K562 (cell line): ENCODE data around the gene LRRFIP2. TPM values are rescaled to one million over a fixed set of nuclear protein-coding genes. Genes with fewer than 3 reads are reported as not detected.
A peak's percentile ranks its signal among the peaks of the same experiment; 100 is the strongest.

Source experiments
- ATAC-seq: fragments of 200-7000 bp; cut with Tn5 transposase; 3 replicates; pipeline ENCODE4 v1.9.1; 2020; ENCODE audit warnings: moderate library complexity
- BruUV-seq: library from RNA; stranded (reverse); fragments of 400-500 nt; replicated peaks from 2 replicates; lab custom pipeline; 2021; lab: Mats Ljungman, UMichigan
- CTCF ChIA-PET: fragments of 300-600 bp; formaldehyde crosslinking; extraction: SDS; loops from one replicate; lab custom pipeline; 2021; ENCODE audit warnings: low intra/inter-chr PET ratio; lab: Yijun Ruan, JAX
- POLR2A ChIA-PET: fragments of 300-600, 350-650 bp; sonication (Branson Sonifier 250); formaldehyde crosslinking; extraction: SDS; loops from one replicate; lab custom pipeline; 2021; ENCODE audit warnings: antibody characterized with exemption, inconsistent platforms; lab: Yijun Ruan, JAX
- DNase-seq, 4 experiments: peaks; one replicate each; pipeline versions ENCODE4 v3.0.0 to v3.0.0-alpha.2; 2011 to 2018; ENCODE audit warnings: low spot score in 3 of 4, mixed read lengths in 3 of 4; ENCODE audit errors: extremely low read depth in 1 of 4
- FAIRE-seq: peaks from 2 replicates; lab custom pipeline; 2011; peaks lifted over from hg19 to GRCh38; lab: Jason Lieb, UNC
- H2AFZ ChIP-seq: 2 replicates; pipeline ENCODE4 v1.6.0; 2011; ENCODE audit warnings: low read depth, low read length, control low read depth, inconsistent platforms
- H3K27ac ChIP-seq: fragments of 200-600 bp; 3 replicates; pipeline ENCODE4 v1.8.0; 2011; ENCODE audit warnings: low read depth, mild to moderate bottlenecking, control low read depth, inconsistent platforms, low read length, moderate library complexity, mixed read lengths; ENCODE audit errors: extremely low read depth
- H3K27me3 ChIP-seq, 2 experiments: fragments of 300-600 bp in 1 of 2; 2 replicates in 1 of 2; 3 replicates in 1 of 2; pipeline versions ENCODE4 v1.6.0 to v1.8.0; 2011; ENCODE audit warnings: inconsistent platforms in 2 of 2, low read length in 2 of 2, mild to moderate bottlenecking in 1 of 2, mixed read lengths in 1 of 2, moderate library complexity in 1 of 2; ENCODE audit not compliant: control insufficient read depth in 2 of 2, insufficient read depth in 2 of 2
- H3K36me3 ChIP-seq: fragments of 300-600 bp; 3 replicates; pipeline ENCODE4 v1.8.0; 2011; ENCODE audit warnings: mild to moderate bottlenecking, low read length, inconsistent platforms; ENCODE audit not compliant: control insufficient read depth, insufficient read depth
- H3K4me1 ChIP-seq, 2 experiments: fragments of 200-600 bp in 1 of 2; replicated peaks in 1 of 2; 2 replicates in 1 of 2; 3 replicates in 1 of 2; pipeline versions ENCODE4 v1.5.1 to v1.8.0; 2011; ENCODE audit warnings: inconsistent platforms in 2 of 2, low read length in 2 of 2, mild to moderate bottlenecking in 1 of 2, mixed read lengths in 1 of 2, moderate library complexity in 1 of 2; ENCODE audit not compliant: control insufficient read depth in 2 of 2, insufficient read depth in 2 of 2
- H3K4me2 ChIP-seq: 2 replicates; pipeline ENCODE4 v1.6.1; 2011; ENCODE audit warnings: low read length, control low read depth, inconsistent platforms, mixed read lengths; ENCODE audit not compliant: insufficient read depth
- H3K4me3 ChIP-seq: fragments of 200-600 bp; sonication (generic), shearing (Covaris generic); 2 replicates; pipeline ENCODE4 v1.5.1; 2016; ENCODE audit warnings: control low read depth, inconsistent platforms
- H3K79me2 ChIP-seq: fragments of 200-600 bp; 3 replicates; pipeline ENCODE4 v1.8.0; 2011; ENCODE audit warnings: low read length, inconsistent platforms; ENCODE audit not compliant: control insufficient read depth, insufficient read depth
- H3K9ac ChIP-seq, 2 experiments: 2 replicates each; pipeline versions ENCODE4 v1.6.0 to v1.6.1; 2011; ENCODE audit warnings: low read depth in 2 of 2, low read length in 2 of 2, control low read depth in 1 of 2, inconsistent platforms in 1 of 2, mild to moderate bottlenecking in 1 of 2, mixed read lengths in 1 of 2; ENCODE audit not compliant: insufficient read depth in 1 of 2
- H3K9me1 ChIP-seq: one replicate; pipeline ENCODE4 v1.6.0; 2011; ENCODE audit warnings: inconsistent platforms, mild to moderate bottlenecking, low read length, moderate library complexity; ENCODE audit not compliant: control insufficient read depth, insufficient read depth
- H3K9me3 ChIP-seq: replicated peaks from 2 replicates; pipeline ENCODE4 v1.5.1; 2011; ENCODE audit warnings: low read depth, low read length, inconsistent platforms; ENCODE audit not compliant: control insufficient read depth, insufficient read depth
- H4K20me1 ChIP-seq: replicated peaks from 2 replicates; pipeline ENCODE4 v1.6.1; 2011; ENCODE audit warnings: low read length, inconsistent platforms, mixed read lengths; ENCODE audit not compliant: control insufficient read depth, insufficient read depth
- ARID2 ChIP-seq: fragments of 450-650 bp; IDR thresholded peaks from 2 replicates; pipeline ENCODE4 v1.6.1; 2017; ENCODE audit warnings: antibody characterized with exemption, mild to moderate bottlenecking
- ATF3 ChIP-seq, 2 experiments: fragments of 450-650 bp in 1 of 2; sonication (generic) in 1 of 2; formaldehyde crosslinking in 1 of 2; IDR thresholded peaks in 1 of 2; conservative IDR thresholded peaks in 1 of 2; 2 replicates each; pipeline versions ENCODE4 v1.6.1 to v1.8.1; 2016 to 2023; ENCODE audit warnings: mild to moderate bottlenecking in 2 of 2, moderate library complexity in 2 of 2, inconsistent platforms in 1 of 2, missing genetic modification reagents in 1 of 2
- CEBPB ChIP-seq: fragments of 450-650 bp; IDR thresholded peaks from 2 replicates; pipeline ENCODE4 v1.6.1; 2016; ENCODE audit warnings: missing genetic modification characterization, missing compliant biosample characterization
- CLOCK ChIP-seq: fragments of 250-450 bp; sonication (Bioruptor Pico); IDR thresholded peaks from 2 replicates; pipeline ENCODE4 v1.4.0; 2020; ENCODE audit warnings: mild to moderate bottlenecking, moderate library complexity, borderline replicate concordance
- HLTF ChIP-seq: fragments of 450-650 bp; IDR thresholded peaks from 2 replicates; pipeline ENCODE4 v1.6.1; 2016
- KLF1 ChIP-seq: fragments of 450-650 bp; IDR thresholded peaks from 2 replicates; pipeline ENCODE4 v1.6.1; 2016; ENCODE audit warnings: missing genetic modification characterization, missing compliant biosample characterization
- MCM5 ChIP-seq: fragments of 450-650 bp; IDR thresholded peaks from 2 replicates; pipeline ENCODE4 v1.6.1; 2016; ENCODE audit warnings: low read depth
- NCOA4 ChIP-seq: fragments of 450-650 bp; IDR thresholded peaks from 2 replicates; pipeline ENCODE4 v1.6.1; 2018; ENCODE audit warnings: mild to moderate bottlenecking; ENCODE audit not compliant: partially characterized antibody
- PYGO2 ChIP-seq: fragments of 450-650 bp; IDR thresholded peaks from 2 replicates; pipeline ENCODE4 v1.6.1; 2016; ENCODE audit warnings: mild to moderate bottlenecking, missing genetic modification characterization, moderate library complexity, missing compliant biosample characterization
- TCF15 ChIP-seq: fragments of 250-450 bp; sonication (Bioruptor Pico); IDR thresholded peaks from 2 replicates; pipeline ENCODE4 v1.8.0; 2022; ENCODE audit warnings: moderate library complexity, mild to moderate bottlenecking, inconsistent platforms
- ZNF316 ChIP-seq: fragments of 450-650 bp; IDR thresholded peaks from 2 replicates; pipeline ENCODE4 v1.6.1; 2016
- ZNF445 ChIP-seq: fragments of 250-450 bp; sonication (Bioruptor Pico); IDR thresholded peaks from 2 replicates; pipeline ENCODE4 v1.4.0; 2020; ENCODE audit warnings: low read depth, mild to moderate bottlenecking, moderate library complexity
- WGBS: fragments of 100-300 bp; shearing (Covaris generic); methylation state at CpG from one replicate; pipeline ENCODE4 v1.1.6; 2016; ENCODE audit warnings: low coverage, mixed read lengths; ENCODE audit not compliant: insufficient coverage; ENCODE audit errors: missing lambda C conversion rate; 5-methylcytosine and 5-hydroxymethylcytosine counted together
- in situ Hi-C: fragments of 300-500 bp; cut with MboI; formaldehyde crosslinking; loops from 4 replicates; pipeline ENCODE4 v1.15.0; 2018; ENCODE audit warnings: inconsistent platforms, mixed read lengths
- intact Hi-C: fragments of 100-400 bp; cut with micrococcal nuclease; formaldehyde crosslinking; loops from 2 replicates; pipeline ENCODE4 v1.14.2; 2022
- polyA plus RNA-seq, 8 experiments: library from polyadenylated mRNA; depleted of rRNA in 4 of 8; stranded (reverse) in 5 of 8; unstranded in 3 of 8; fragments of >200 nt; fragmentation: Nextera tagmentation in 2 of 8; fragmentation: Illumina TruSeq in 1 of 8; extraction: Ambion mirVana in 2 of 8; extraction: Trizol in 1 of 8; gene quantifications; 2 replicates each; pipeline versions ENCODE4 v1.2.1 to v1.2.3, GENCODE V29; 2011 to 2014; ENCODE audit warnings: inconsistent platforms in 1 of 8, missing spikeins in 1 of 8
- total RNA-seq, 7 experiments: library from RNA; depleted of rRNA in 6 of 7; stranded (reverse); fragments of >200 nt in 6 of 7; fragmentation: Illumina TruSeq in 2 of 7; extraction: Trizol in 2 of 7; gene quantifications; 2 replicates each; pipeline versions ENCODE4 v1.2.1 to v1.2.3, GENCODE V29; 2011 to 2021; ENCODE audit warnings: low replicate concordance in 1 of 7

The LRRFIP2 gene
- total and polyA plus RNA-seq, 9 of the 15 experiments (the other 6 are each of a cell fraction or from before 2014, with no cell fraction given) = 9.9 to 53.9 (median 42.7) TPM

GRCh38 chr3:37098884-37099283 lies 75.5 kb downstream of the LRRFIP2 start:
- Histone ChIP-seq H3K79me2 (no peaks in the 10 kb centered on the region), H3K27me3 (no peaks in the 10 kb centered on the region), H3K9me3 (no peaks in the 10 kb centered on the region), H3K4me2 (no peak overlapping the region), H3K4me1 (no peaks in the 10 kb centered on the region), H3K27ac (no peak overlapping the region)
- POLR2A ChIA-PET = interaction anchor here (1.0 to 1.2 kb wide), 2 partner anchors 11 to 17 kb away, joined by 3 read pairs; no protein-coding TSS in a partner anchor
- no peak for FAIRE-seq
- intact Hi-C loops = no loop called here
- TF ChIP-seq ZNF316 (peak; percentile 10; the same call in 1 of the 2 replicates), HLTF (no peak), ATF3 (IDR thresholded peaks at IDR 0.05) (peak; percentile 36), ATF3 (CRISPR knock-in tag; conservative IDR thresholded peaks at IDR 0.05) (no peak), CEBPB (tag) (peak; percentile 34; the same call in 1 of the 2 replicates)
- TF ChIP-seq, all 486 proteins: peak for 3
- no peaks in the 10 kb centered on the region for H4K20me1 ChIP-seq
- BruUV-seq = no TSS peak
- DNase-seq = no peak
- WGBS = 89% methylated on average over 2 of the region's 2 CpGs
- CTCF ChIA-PET = no interaction called here
- in situ Hi-C loops = no loop called here
- no peak overlapping the region for H2AFZ ChIP-seq
- H3K36me3 ChIP-seq = peaks cover 4% of the 10 kb centered on the region; the same call in 1 of the 3 replicates
- H3K4me3 ChIP-seq = no peak overlapping the region
- no peak overlapping the region for H3K9ac ChIP-seq
- no peaks in the 10 kb centered on the region for H3K9me1 ChIP-seq
- no peak for ATAC-seq

GRCh38 chr3:37097776-37098175 lies 76.6 kb downstream of the LRRFIP2 start:
- no peaks in the 10 kb centered on the region for H3K27me3 ChIP-seq
- in situ Hi-C loops (no loop called here), intact Hi-C loops (no loop called here)
- H3K27ac ChIP-seq = no peak overlapping the region
- no peaks in the 10 kb centered on the region for H4K20me1 ChIP-seq
- H3K4me3 ChIP-seq = no peak overlapping the region
- H3K36me3 ChIP-seq = peaks cover 4% of the 10 kb centered on the region; the same call in 1 of the 3 replicates
- FAIRE-seq = no peak
- no peak overlapping the region for H3K9ac ChIP-seq
- H2AFZ ChIP-seq = no peak overlapping the region
- H3K79me2 ChIP-seq = no peaks in the 10 kb centered on the region
- H3K4me1 ChIP-seq = no peaks in the 10 kb centered on the region
- no peak overlapping the region for H3K4me2 ChIP-seq
- ATAC-seq = no peak
- no peaks in the 10 kb centered on the region for H3K9me3 ChIP-seq
- POLR2A ChIA-PET = interaction anchor here (1.2 kb wide), 2 partner anchors 9 to 12 kb away, joined by 3 read pairs; no protein-coding TSS in a partner anchor
- DNase-seq = no peak
- no peaks in the 10 kb centered on the region for H3K9me1 ChIP-seq
- no TSS peak for BruUV-seq
- CTCF ChIA-PET = no interaction called here
- TF ChIP-seq PYGO2 (no peak), MCM5 (no peak), ARID2 (no peak), KLF1 (tag) (no peak), TCF15 (CRISPR knock-in tag) (no peak), CLOCK (CRISPR knock-in tag) (no peak), NCOA4 (no peak), ZNF445 (CRISPR knock-in tag) (no peak)
